ENCODE measurements around the gene URAD.

Gene URAD

GRCh38 chr13:27956576-27957300, 31.8 kb downstream of the URAD start:
- DNase-seq (ENCODE audit: low read depth in 2 of 2) = no peak

- DNase-seq (ENCODE audit: low read depth in 2 of 2) = no peak
Measured at GRCh38 chr13:27955014-27955591, 33.4 kb downstream of the URAD start.

GRCh38 chr13:27954406-27954851, 34.1 kb downstream of the URAD start:
- DNase-seq (ENCODE audit: low read depth in 2 of 2) = no peak

- DNase-seq (ENCODE audit: low read depth in 2 of 2) = peak; percentile 59 to 73
Measured at GRCh38 chr13:27953676-27954405, 34.7 kb downstream of the URAD start.

- DNase-seq (ENCODE audit: low read depth in 2 of 2) = no peak
Measured at GRCh38 chr13:27952876-27953675, 35.4 kb downstream of the URAD start.

GRCh38 chr13:27942972-27943371, 45.5 kb downstream of the URAD start:
- DNase-seq (ENCODE audit: low read depth in 2 of 2) = no peak

- no peak for DNase-seq (ENCODE audit: low read depth in 2 of 2)
Measured at GRCh38 chr13:27933580-27934328, 54.7 kb downstream of the URAD start.

- no peak for DNase-seq (ENCODE audit: low read depth in 2 of 2)
Measured at GRCh38 chr13:27933118-27933517, 55.4 kb downstream of the URAD start.

- no peak for DNase-seq (ENCODE audit: low read depth in 2 of 2)
Measured at GRCh38 chr13:27929868-27930267, 58.6 kb downstream of the URAD start.

- DNase-seq (ENCODE audit: low read depth in 2 of 2) = no peak
Measured at GRCh38 chr13:27928805-27929753, 59.4 kb downstream of the URAD start.

GRCh38 chr13:27928353-27928804, 60.1 kb downstream of the URAD start:
- no peak for DNase-seq (ENCODE audit: low read depth in 2 of 2)
